ENCODE results near the gene ZDHHC3.
A peak's percentile ranks its signal among the peaks of the same experiment; 100 is the strongest.

The ZDHHC3 gene, protein sequence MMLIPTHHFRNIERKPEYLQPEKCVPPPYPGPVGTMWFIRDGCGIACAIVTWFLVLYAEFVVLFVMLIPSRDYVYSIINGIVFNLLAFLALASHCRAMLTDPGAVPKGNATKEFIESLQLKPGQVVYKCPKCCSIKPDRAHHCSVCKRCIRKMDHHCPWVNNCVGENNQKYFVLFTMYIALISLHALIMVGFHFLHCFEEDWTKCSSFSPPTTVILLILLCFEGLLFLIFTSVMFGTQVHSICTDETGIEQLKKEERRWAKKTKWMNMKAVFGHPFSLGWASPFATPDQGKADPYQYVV

DNA sequence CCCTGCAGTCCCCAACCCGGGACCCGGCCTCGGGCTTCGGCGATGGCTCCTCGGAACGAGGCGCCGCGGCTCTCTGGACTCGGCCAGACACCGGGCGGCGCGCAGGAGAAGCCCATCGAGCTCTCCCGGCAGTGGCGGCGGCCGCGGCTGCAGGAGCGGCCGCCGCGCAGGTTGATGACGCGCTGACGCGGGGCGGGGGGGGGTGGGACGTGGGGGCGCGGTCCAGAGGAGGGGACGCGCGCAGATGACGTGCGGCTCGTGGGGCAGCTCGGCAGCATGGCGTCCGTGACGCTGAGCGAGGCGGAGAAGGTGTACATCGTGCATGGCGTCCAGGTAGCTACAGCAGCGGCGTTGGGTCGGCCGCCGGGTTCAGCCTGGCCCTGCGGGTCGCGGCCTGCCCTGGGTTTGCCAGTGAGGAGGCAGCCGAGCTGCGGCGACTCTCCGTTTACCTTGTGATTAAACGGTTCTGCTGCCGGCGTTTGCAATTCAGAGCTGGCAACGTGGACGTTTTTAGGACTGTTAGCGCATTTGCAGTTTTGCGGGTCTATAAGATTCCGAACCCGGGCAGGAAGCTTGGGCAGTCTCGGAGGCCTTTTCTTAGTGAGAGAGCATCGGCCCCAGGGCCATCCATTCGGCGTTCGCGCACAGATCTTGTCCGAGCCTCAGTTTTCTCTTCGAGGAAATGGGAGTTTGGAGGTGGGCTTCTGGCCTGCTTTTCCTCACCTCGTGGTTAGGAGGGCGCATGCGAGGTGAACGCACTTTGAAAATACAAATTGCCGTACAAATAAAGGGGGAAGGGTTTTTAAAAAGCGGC lies at the start of gene ZDHHC3, which contains the start of gene EXOSC7:
Gene ZDHHC3, minus strand, starts transcription at position 173 of the 814 bp plus-strand sequence. CDS start 16,738 bp downstream, outside the sequence.
Gene EXOSC7, plus strand, starts transcription at position 243 of the 814 bp plus-strand sequence. Its CDS starts 34 bp downstream, at position 277.
- peak; percentile 94 to 97 for DNase-seq
- TF ChIP-seq GATA1 (IDR thresholded peaks at IDR 0.05; ENCODE audit: low read depth, low read length) (no peak), POLR2A (IDR thresholded peaks at IDR 0.05; ENCODE audit: low read length) (peak; percentile 69)

DNA sequence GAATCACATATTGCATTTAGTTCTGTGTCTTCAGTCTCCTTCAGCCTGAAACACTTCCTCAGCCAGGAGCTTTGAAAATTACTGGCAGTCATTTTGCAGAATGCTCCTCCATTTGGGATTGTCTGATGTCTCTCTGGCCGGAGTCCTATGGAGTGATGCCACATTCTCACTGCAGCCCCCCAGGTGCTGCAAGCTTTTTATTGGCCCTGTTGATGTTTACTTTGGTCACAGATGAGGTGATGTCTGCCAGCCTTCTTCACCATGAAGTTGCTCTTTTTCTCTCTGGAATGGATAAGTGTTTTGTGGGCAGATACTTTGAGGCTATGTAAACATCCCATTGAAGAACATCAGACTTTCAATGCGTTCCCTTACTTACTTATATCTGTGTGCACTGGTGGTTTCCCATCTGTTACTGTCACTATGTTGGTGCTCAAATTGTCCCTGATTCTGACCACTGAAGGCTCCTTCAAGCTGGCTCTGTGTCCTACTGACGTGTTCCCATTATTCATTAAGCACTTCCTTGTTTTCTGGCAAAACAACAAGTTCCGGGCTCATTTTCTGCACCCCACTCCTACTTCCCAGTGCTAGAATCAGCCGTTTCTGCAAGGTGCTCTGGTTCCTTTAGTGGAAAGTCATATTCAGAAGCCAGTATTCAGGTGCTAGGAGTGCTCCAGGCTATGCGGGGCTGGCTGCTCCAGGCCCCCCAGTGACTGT lies 48.7 kb upstream of the ZDHHC3 start:
- no peak for DNase-seq
- TF ChIP-seq GATA1 (IDR thresholded peaks at IDR 0.05; ENCODE audit: low read depth, low read length): no peak

DNA sequence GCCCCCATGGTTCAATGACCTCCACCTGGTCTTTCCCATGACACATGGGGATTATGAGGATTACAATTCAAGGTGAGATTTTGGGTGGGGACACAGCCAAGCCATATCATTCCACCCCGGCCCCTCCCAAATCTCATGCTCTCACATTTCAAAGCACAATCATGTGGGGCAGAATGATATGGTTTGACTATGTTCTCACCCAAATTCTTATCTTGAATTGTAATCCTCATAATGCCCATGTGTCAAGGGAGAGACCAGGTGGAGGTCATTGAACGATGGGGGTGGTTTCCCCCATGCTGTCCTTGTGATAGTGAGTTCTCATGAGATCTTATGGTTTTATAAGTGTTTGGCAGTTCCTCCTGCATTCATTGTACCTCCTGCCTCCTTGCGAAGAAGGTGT lies 47.7 kb upstream of the ZDHHC3 start:
- peak; percentile 12 to 67 for DNase-seq
- TF ChIP-seq GATA1 (IDR thresholded peaks at IDR 0.05; ENCODE audit: low read depth, low read length) (no peak), POLR2A (IDR thresholded peaks at IDR 0.05; ENCODE audit: low read length) (no peak)

DNA sequence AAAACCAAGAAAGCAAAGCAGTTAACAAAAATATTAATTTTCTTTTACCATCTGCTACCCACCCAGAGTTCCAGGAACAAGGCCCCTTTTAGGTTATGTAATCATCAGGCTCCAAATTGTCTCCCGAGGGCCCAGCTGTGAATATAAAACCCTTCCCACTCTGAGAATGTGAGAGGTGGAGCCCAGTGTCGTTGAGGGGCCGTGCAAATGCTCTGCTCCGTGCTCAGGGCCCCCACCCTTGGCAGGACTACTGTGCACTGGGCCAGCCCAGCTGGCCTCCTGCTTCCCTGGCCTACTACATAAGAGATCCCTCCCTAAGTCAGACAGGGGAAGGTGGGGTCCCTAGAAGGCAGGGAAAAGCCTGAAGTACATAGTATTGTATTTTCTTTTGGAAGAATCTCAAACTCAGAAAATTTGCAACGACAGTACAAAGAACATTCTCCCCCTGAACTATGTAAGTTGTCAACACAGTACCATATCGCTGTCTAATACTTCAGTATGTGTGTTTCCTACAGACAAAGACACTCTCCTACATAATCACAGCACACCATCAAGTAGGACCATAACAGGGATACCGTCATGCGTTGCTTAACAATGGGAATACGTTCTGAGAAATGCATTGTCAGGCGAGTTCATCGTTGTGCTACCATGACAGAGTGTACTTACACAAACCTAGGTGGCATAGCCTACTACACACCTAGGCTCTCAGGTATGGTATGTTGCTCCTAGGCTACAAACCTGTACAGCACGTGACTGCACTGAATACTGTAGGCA lies 45.7 kb upstream of the ZDHHC3 start:
- DNase-seq: no peak
- no peak for TF ChIP-seq POLR2A (IDR thresholded peaks at IDR 0.05; ENCODE audit: low read length)
- no peak for TF ChIP-seq GATA1 (IDR thresholded peaks at IDR 0.05; ENCODE audit: low read depth, low read length)

DNA sequence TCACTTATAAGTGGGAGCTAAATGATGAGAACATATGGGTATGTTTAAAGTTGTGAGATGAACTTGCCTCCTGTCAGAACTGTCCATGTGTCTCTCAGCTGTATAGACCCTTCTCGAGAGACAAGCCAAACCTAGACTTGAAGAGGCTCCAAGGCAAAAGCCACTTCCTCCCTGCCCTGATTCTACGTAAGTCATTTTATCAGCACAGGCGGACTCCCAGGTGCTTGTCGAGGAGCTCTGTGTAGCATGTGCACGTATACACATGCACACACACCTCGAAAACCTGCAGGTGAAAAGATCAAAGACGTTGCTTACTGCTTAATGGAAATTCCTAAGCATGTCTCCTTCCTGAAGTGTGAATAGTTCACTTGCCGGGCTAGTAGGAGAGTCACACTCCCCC lies 44.6 kb upstream of the ZDHHC3 start:
- DNase-seq: no peak
- TF ChIP-seq GATA1 (IDR thresholded peaks at IDR 0.05; ENCODE audit: low read depth, low read length) (no peak), POLR2A (IDR thresholded peaks at IDR 0.05; ENCODE audit: low read length) (no peak)

DNA sequence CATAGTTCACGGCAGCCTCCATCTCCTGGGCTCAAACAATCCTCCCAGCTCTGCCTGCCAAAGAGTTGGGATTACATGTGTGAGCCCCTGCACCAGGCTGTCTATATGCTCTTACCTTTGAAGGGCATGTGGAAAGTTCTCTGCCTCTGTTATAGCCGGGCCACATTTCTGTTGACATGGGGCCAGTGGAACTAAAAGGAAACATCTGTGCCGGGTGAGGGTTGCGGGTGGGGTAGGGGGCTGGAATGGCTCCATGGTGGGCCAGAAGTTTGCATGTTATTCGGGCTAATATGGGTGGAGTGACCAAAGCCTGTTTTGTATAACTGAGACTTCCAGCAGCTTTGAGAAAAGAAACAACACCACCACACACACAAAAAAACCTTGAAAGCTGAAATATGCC lies 41.8 kb upstream of the ZDHHC3 start:
- DNase-seq: no peak
- TF ChIP-seq GATA1 (IDR thresholded peaks at IDR 0.05; ENCODE audit: low read depth, low read length) (no peak), POLR2A (IDR thresholded peaks at IDR 0.05; ENCODE audit: low read length) (no peak)

DNA sequence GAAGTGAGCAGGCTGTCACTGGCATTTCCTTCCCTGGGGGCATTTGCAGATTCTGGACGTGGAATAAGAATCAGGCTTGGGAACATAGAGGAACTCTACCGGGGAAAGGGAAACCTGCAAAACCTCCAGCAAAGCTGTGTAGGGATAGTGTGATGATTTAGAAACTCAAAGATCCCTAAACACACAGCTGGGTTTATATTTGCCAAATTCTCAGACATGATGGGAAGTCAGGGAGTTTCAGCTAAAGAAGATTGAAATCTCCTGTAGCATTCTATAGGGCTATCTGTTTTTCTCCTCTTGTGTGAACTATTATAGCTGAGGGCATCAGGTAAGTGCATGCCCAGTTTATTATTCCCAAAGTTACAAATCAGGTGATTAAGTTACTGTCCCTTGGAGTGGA lies 40.9 kb upstream of the ZDHHC3 start:
- DNase-seq: no peak
- TF ChIP-seq POLR2A (IDR thresholded peaks at IDR 0.05; ENCODE audit: low read length): no peak

DNA sequence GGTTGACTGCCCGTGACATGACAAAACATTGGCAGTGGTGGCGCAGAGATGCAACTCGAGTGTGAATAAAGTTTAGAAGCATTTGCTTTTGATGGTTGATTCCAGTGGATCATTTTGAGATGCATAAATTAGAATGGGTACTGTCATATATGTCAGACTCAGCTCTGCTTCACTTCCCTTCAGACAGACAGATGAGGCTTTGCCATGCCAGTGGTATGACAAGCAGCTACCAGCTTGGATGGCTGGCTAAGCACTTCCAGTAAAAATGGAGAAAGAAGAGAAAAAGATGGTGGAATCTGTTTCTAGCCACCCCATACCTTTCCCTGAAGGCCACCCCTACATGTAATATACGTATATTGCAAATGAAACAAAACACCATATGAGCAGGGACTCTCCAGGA lies 36.6 kb upstream of the ZDHHC3 start:
- TF ChIP-seq POLR2A (IDR thresholded peaks at IDR 0.05; ENCODE audit: low read length) (no peak), GATA1 (IDR thresholded peaks at IDR 0.05; ENCODE audit: low read depth, low read length) (no peak)
- DNase-seq: no peak

DNA sequence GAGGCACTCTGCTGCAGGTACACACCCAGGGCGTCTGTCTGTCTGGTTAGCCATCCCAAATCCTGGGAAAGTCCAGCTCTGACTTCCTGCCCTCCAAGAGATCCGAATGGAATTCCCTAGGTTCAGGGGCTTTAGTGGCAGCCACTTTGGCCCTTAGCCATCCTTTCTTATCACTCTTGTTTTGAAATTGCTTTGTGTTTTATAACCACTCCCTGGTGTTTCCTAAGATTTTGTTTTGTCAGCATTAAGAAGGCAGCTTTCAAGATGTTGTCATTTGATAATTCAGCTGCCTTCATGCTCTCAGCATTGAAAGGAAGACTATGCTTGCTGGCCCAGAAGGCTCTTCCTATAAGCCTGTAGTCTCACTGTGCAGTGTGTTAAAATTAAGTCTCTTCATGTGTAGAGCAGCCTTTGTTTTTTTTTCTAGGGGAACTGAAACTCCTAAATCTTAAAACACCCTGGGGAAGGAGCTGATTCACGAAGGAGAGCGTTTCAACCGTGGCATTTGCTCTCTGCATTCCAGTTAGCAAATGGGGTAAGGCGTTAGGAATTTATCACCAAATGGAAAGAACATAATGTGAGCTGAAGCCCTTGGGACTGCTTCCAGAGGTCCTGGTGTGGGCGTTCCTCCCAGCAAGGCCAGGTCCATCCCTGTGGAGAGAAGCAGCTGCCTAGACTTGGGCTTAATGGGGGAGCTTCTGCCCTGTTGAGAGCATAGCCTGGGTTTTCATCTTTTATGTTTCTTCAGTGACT lies 36.0 kb upstream of the ZDHHC3 start:
- DNase-seq: peak; percentile 26 to 61
- TF ChIP-seq POLR2A (IDR thresholded peaks at IDR 0.05; ENCODE audit: low read length) (no peak), GATA1 (IDR thresholded peaks at IDR 0.05; ENCODE audit: low read depth, low read length) (no peak)

DNA sequence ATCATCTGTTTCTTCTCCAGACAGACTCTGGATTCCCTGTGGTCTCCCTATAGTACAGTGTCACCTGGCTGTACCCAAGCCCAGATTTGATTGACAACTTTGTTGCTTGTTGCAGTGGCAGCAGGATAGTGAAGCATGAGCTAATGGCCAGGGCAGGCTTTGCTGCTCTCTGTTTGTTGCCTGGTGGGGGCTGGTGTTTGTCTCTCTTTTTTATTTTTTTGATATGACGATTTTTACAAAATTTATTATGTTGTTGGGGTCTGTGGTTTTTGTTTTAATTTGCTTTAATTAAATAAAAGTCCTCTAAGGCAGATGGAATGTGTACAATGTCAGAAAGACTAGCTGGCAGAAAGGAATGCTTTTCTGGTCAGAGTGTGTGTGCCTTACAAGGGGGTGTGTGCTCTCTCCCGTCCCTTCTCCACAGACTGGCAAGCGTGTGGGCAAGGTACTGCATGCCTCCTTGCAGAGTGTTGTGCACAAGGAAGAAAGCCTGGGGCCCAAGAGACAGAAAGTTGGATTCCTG lies 34.9 kb upstream of the ZDHHC3 start:
- DNase-seq: no peak
- TF ChIP-seq GATA1 (IDR thresholded peaks at IDR 0.05; ENCODE audit: low read depth, low read length) (no peak), POLR2A (IDR thresholded peaks at IDR 0.05; ENCODE audit: low read length) (no peak)

DNA sequence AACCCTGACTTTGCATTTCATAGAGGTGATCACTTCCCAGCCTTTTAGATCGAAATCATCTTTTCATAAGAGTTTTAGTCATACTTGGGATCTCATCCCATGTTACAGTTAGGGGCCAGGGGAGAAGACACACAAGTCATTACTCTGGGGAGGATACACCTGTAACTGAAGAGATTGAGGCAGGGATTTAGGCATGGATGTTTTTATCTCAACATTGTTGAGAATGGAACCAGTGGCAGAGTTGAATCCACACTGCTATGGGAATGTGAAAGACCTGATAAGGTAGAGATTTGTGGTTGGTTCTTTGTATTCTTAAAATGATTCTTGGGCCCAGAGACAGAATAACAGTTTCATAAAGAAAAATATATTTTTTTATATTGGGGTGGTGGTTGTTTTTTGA lies 33.9 kb upstream of the ZDHHC3 start:
- no peak for TF ChIP-seq GATA1 (IDR thresholded peaks at IDR 0.05; ENCODE audit: low read depth, low read length)
- no peak for TF ChIP-seq POLR2A (IDR thresholded peaks at IDR 0.05; ENCODE audit: low read length)

DNA sequence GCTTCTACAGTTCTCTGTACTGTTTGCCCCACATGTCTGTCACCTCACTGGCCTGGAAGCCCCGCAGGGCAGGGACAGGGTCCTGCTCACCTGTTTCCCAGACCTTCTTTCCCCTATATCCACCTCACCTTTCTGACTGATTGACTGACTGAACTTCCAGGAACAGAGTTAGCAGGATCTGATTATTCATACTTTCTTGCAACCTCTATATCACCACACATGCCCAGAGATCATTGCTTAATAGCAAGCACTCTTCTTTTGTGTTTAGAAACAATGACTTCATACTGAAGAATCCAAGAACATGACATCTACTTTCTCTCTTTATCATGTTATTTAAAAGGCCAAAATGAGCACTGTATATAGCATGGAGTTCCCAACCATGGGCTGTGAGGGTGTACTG lies 32.1 kb upstream of the ZDHHC3 start:
- TF ChIP-seq POLR2A (IDR thresholded peaks at IDR 0.05; ENCODE audit: low read length) (no peak), GATA1 (IDR thresholded peaks at IDR 0.05; ENCODE audit: low read depth, low read length) (no peak)
- no peak for DNase-seq

More for the DNA sequence above, 33.9 kb upstream of the ZDHHC3 start:
- DNase-seq: no peak

DNA sequence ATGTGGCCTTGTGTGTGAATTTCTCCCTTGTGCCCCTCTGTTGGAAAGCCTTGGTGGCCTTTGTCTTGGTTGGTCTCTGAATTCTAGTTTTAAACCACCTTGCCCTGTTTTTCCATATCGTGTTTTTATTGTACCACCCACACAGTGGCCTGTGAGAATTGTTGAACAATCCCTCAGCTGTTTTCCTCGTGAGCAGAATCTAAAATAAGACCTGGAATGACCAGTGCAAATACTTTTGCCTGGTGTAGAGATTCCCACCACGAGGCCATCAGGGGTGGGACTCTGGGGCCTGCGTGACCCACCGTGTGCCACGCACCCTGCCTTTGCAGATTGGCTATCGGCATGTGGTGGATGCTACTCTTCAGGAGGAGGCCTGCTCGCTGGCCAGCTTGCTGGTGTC lies 31.1 kb upstream of the ZDHHC3 start:
- TF ChIP-seq POLR2A (IDR thresholded peaks at IDR 0.05; ENCODE audit: low read length): no peak
- TF ChIP-seq GATA1 (IDR thresholded peaks at IDR 0.05; ENCODE audit: low read depth, low read length): no peak
- DNase-seq: no peak
